Stimulated activated CD4-positive, alpha-beta T cell treated with anti-CD3 and anti-CD28 coated beads, TNF-alpha, amount 100 ng/mL, for 24 hours (primary cell): ENCODE data around the gene NELFB.

ENCODE experiments used
- DNase-seq, 3 experiments: peaks; one replicate each; pipeline ENCODE4 v3.0.0-alpha.2; 2020; ENCODE audit warnings: low read depth in 3 of 3

The NELFB gene

DNA sequence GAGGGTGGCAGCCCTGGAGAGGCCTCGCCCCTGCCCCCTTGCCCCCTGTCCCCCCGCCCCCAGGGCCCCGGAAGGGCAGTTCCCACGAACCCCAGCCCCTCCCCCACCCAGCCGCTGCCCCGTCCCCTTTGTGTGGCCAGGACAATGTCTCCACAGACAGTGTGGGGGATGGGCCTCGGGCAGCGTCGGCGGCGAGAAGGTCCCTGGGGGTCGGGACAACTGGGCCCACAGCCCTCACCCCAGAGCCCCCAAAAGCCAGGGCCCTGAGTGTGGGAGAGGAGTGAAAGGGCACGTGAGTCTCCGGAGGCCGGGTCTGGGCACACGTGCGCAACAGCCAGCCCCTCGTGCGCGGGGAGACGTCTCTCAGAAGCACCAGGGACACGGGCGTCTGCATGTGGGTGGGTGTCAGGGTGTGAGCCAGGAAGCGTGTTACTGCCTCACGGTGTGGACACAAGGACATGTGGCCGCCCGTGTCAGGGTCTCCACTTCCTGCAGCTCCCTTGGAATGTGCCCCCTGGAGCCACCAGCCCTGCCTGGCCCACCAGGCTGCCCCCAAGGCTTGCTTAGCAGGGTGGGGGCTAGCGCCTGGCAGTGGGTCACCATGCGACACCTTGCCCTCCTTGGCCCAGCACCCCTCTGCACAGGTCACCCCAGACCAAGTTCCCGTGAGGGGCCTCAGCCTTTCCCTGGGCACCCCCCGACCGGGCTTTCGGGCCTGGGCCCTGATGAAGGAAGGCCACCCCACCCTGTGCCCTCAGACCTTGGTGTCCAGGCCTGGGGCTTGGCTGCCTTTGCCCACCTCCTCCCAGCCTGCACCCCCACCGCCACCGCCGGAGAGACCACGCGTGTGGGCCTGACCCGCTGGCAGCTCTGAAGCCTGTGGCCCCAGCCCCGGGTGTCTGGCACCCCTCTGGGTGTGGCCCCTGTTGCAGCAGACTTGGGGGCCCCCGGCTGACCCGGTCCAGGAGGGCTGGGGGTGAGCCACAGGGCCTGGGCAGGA lies 59.7 kb downstream of the NELFB start:
- DNase-seq, result no peak

DNA sequence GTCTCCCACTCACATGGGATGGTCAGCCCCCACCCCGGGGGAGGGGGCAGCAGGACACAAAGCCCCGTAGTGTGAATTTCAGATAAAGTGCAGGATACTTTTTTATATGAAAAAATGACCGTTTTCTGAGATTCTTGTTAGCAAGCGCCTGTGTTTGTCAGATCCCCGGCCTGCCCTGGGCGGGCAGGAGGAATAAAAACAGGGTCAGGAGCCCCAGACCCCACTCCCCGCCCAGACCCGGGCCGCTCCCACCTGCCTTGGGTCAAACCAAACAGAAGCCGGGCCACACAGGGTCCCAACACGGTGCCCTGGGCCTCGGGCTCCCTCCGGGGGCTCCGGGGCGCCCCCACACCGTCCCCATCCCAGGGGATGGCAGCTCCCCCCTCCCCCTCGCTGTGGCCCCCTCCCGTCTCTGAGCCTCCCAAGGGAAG lies 60.5 kb downstream of the NELFB start:
- DNase-seq, result no peak

DNA sequence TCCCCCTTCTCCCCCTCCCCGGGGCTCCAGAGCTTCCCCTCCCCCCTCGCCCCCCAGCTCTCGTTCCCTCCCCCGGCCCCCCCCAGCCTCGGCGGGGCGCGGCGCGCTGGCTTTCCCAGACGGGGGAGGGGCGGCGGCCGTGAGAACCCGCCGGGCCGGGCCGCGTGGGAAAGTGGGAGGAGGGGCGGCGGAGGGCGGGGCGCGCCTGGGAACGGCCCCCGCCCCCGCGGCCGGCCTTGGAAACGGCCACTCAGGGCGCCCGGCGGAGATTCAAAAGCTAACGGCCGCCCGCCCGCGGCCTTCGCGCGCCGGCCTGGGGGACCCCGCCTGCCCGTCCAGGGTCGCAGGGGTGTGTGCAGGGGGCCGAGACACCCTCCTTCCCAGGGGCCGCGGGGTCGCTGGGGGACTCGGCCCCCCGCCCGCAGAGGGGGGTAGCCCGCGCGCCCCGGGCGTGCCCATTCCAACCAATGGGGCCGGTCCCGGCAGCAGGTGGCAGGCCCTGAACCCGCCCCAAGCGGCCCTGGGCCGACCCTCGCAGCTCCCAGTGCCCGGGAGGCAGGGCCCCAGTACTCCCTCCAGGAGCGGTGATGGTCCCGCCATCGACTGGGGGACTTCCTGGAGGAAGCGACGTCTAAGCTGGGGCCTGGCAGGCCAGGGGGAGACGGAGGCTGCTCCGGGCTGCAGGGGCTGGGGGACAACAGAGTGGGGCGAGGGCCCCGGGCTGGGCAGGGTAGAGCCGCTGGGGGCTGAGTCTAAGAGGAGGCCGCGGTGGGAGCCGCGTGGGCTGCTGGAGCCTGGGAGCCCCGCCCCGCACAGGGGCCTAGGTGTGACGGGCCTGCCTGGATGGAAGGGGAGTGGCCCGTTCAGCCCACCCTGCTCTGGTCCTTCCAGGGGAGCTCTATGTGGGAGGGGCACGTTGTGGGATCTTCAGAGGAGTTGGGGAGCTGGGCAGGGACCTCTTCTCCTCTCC lies 61.2 kb downstream of the NELFB start:
- DNase-seq, result no peak

DNA sequence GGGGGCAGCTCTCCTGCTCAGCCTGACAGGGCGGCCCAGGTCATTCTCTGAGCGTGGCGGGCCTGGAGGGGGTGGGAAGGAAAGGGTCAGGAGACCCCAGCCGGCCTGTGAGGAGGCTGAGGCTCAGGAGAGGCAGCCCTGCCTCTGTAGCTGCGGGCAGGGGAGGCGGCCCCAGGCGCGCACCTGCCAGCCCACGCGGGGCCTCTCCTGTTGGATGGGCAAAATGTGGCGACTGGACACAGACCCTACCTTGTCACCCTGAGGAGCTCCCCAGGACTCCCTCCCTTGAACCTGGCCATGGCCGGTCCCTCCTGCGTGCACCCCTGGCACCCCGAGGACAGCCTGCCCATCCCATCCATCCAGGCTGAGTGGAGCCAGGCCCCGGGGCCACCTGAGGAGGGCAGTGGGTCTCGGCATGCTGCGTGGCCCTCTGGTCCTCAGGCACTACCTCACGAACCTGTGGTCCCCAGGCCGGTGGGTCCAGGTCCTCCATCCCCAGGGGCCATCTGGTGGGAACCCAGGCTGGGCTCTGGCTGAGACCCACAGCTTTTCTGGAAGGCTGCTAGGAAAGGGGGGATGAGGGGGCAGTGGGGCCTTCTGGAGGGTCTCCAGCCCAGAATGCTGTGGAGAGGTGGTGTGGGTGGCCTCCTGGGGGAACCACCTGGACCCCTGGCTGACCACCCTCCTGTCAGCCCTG lies 62.0 kb downstream of the NELFB start:
- no peak for DNase-seq

DNA sequence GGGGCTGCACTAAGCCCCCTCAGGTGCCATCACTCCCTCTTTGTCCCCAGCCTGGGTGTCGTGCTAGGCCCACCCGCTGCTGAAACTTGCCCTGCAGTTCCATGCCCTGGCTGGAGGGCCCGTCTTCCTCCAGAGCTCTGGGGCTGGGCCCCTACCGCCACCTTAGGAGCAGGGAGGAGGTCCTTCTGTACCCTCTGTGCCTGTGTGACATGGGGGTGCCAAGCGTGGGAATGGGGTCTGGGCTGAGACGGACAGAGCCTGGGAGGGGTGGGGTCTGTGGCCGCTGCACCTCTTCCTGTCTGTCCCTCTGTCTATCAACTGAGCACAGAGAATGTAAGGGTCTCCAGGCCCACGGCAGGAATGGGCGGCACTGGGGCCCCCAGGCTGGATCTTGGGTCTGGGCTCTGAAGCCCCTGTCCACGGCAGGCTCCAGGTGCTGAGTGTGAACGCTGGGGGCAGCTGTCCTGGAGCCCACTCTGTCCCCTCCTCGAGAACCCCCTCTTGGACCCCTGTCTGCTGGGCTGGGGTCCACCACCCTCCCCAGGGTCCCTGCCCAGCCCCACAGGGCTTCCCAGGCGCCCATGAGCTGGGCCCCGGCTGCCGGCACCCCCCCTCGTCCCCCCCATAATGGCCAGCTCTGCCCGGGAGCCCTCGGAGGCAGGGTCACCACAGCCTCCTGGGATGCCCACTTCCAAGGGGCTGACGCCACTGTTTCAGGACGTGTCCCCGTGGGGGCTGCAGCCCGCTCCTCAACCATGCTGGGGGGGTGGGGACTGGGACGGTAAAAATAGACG lies 62.8 kb downstream of the NELFB start:
- DNase-seq, result no peak

DNA sequence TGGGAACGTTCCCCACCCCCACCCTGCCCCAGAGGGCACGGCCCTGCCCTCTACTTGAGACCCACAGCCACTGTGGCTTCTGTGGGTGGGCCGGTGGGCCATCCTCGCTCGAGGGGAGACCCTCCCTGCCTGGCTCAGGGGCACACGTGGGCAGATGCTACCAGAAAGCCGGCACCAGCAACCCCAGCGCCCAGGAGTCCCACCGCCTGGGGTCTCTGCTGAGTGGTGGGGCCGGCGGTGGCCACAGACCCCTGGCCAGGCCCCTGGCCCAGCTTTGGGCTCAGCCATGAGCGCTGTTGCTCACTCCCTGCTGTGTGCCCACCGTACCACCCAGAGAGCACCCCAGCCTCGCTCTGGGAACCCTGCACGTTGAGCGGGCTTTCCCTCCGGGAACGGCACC lies 63.5 kb downstream of the NELFB start:
- no peak for DNase-seq

DNA sequence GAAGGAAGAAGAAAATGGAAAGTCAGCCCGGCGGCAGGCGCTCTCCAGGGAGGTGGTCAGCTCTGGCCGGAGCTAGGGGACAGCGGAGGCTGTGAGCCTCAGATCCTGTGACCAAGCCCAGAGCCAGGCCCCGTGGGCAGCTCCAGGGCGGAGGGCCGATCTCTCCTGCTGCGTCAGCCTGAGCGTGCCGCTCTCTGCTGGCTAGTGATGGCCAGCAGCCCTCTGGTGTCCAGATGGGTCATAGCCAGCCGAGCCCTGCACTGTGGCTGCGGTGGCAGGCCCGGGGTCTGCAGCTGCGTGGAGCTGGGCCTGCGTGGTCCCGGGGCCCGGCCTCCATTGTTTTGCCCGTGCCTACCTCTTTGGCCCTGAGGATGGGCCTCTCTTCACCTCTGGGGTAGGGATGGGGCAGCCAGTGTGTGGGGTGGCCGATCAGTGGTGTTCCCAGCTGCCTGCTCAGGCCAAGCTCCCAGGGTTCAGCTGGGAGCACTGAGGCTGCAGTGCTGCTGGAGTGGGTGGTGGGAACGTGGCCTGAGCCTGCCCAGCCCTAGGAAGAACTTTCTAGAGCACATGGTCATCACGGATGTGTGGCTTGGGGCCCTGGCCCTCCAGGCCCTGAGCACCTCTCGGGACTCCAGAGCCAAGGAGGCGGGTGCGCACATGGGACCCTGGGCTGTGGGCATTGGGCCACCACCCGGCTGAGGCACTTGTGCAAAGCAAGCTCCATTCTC lies 64.0 kb downstream of the NELFB start:
- no peak for DNase-seq

DNA sequence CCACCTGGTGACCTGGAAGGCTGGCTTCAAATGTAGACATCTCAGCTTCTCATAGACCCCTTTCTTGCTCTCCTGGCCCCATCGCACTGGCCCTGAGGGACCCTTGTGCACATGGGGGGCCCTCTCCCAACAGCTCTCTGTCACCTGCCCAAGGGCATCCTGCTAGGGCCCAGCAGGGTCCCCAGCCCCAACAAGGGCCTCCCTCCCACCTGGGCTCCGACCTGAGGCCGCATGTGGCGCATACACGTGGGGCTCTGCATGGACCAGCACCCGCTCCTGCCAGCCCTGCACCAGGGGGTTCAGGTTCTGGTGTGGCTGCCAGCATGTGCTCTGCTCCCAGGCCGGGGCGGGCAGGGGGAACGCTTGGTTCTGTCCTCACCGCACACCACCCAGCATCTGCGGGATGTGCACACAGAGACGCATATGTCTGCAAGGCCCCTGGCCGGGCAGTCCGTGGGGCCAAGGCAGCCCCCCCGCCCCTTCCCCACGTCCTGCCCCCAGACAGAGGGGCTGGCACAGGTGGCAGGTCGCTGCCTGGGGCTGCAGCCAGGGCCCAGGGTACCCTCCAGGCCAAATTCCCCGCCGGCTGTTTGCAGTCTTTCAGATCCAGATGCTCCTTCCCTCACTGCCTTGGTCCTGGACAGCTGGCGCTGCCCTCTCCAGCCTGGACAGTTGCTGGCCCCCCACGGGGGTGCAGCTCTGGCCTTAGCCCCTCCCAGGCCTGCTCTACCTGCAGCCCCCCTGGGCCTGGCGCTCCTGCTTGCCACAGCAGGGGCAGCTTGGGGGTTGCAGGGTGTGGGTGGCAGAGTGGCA lies 64.8 kb downstream of the NELFB start:
- DNase-seq, result no peak

DNA sequence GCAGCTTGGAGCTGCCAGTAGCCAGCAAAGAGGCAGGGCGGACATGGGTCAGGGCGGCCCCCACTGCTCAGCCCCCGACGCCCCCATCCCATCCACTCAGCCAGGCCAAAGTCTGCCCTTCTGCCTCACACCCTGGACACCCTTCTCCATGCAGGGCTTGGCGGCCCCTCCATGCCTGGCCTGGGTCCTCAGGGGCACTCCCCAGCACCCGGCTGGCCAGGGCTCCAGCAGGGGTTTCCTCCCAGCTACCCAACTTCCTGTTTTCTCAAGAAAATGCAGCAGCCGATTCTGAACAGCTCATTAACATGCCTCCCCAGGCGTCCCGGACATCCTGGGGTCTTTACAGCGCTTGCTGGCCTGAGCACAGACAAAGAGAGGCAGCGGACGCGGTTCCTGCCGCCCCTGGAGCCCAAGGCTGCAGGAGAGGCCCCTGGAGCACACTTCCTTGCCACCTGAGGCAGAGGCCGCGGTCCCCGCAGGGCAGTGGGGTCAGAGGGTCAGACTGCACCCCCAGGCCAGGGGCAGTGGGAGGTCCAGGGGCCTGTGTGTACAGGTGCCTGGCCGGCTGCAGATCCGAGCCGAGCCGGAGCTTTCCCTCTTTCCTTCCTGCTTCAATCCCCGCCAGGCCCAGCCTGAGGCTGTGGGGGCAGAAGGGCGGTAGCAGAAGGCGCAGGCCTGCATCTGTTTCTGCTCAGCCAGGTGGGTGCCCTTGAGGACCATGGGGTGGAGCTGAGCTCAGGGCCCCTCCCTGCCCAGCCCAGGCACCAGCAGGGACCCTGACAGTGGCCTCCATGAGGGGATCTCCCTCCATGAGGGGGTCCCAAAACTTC lies 65.6 kb downstream of the NELFB start:
- DNase-seq, result no peak

DNA sequence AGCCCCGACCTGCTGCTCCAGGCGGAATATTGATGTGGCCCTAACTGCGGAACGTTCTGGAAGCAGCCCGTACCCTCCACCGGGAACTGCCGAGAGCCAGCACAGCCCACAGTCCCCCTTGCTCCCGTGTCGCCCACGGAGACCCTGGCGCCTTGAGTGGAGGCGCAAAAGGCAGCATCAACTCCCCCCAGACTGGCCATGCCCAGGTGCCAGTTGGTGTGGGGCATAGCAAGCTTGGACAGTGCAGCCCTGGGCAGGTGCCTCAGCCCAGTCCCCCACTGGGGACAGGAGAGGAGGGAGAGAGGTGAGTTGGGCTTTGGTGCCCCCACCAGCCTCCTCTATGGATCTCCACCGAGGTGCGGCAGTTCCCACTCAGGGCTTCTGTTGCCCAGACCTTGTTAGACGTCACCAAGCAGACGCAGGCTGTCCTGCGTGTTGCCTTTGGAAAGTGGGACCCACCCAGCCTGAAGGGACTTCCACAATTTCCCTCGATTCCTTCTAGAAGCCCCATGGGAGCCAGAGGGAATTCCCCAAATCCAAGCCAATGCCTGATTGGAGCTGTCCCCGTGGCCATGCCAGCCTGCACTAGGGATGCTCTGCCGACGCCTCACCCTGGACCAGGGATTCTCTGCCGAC lies 66.7 kb downstream of the NELFB start:
- no peak for DNase-seq
